ENCODE results near the gene SLX9.

GRCh38 chr21:44967082-44968047, 27.5 kb downstream of the SLX9 start:
- TF ChIP-seq POLR2AphosphoS5 (IDR thresholded peaks at IDR 0.05) (no peak), CTCF (IDR thresholded peaks at IDR 0.05) (no peak)

All from breast epithelium (tissue), 3 donors.